Amniotic epithelial cell (primary cell): ENCODE measurements around the gene CLDN7.

Experiments used
- DNase-seq: peaks from one replicate; pipeline ENCODE4 v3.0.0-alpha.2; 2010; ENCODE audit warnings: low read depth

CLDN7 gene

GRCh38 chr17:7285679-7286078 lies 23.4 kb upstream of the CLDN7 start:
- DNase-seq = no peak

- no peak for DNase-seq
Observed at GRCh38 chr17:7284911-7285310, 22.6 kb upstream of the CLDN7 start.

- DNase-seq = no peak
Observed at GRCh38 chr17:7283471-7284216, 21.4 kb upstream of the CLDN7 start.

- DNase-seq = no peak
Observed at GRCh38 chr17:7282752-7283321, 20.6 kb upstream of the CLDN7 start.

- no peak for DNase-seq
Observed at GRCh38 chr17:7281953-7282751, 19.9 kb upstream of the CLDN7 start.

- DNase-seq = peak; percentile 90
Observed at GRCh38 chr17:7281074-7281952, 19.0 kb upstream of the CLDN7 start, which contains the start of gene SLC2A4. SLC2A4 (plus strand) TSS chr17:7281718; CDS start chr17:7281935, 217 bp downstream.

GRCh38 chr17:7280519-7281073 lies 18.3 kb upstream of the CLDN7 start:
- DNase-seq = peak; percentile 57

GRCh38 chr17:7279448-7279847 lies 17.2 kb upstream of the CLDN7 start:
- DNase-seq = no peak

GRCh38 chr17:7266784-7267183 lies 4.5 kb upstream of the CLDN7 start:
- peak; percentile 49 for DNase-seq

- DNase-seq = no peak
Observed at GRCh38 chr17:7263801-7264078, 1.5 kb upstream of the CLDN7 start.

- DNase-seq = no peak
Observed at GRCh38 chr17:7262935-7263800, 890 bp upstream of the CLDN7 start.

GRCh38 chr17:7261379-7262191 lies 693 bp downstream of the CLDN7 start:
- DNase-seq = no peak

GRCh38 chr17:7260651-7261378 lies 1.5 kb downstream of the CLDN7 start:
- no peak for DNase-seq

GRCh38 chr17:7260151-7260550 lies 2.1 kb downstream of the CLDN7 start:
- no peak for DNase-seq

GRCh38 chr17:7259555-7259889 lies 2.8 kb downstream of the CLDN7 start:
- DNase-seq = no peak

GRCh38 chr17:7258731-7259554 lies 3.3 kb downstream of the CLDN7 start:
- DNase-seq = peak; percentile 65

- no peak for DNase-seq
Observed at GRCh38 chr17:7256766-7257456, 5.4 kb downstream of the CLDN7 start.

- DNase-seq = no peak
Observed at GRCh38 chr17:7254511-7254910, 7.8 kb downstream of the CLDN7 start.
